Smooth muscle cell of the brain vasculature (primary cell): ENCODE data around the gene TFF2.

Experiments used
- DNase-seq: peaks from one replicate; pipeline ENCODE4 v3.0.0-alpha.2; 2012; ENCODE audit warnings: low read depth, low spot score

The TFF2 gene

GRCh38 chr21:42346866-42347600 is 3.8 kb downstream of the TFF2 start:
- DNase-seq: no peak

- DNase-seq: no peak
These were observed 4.4 kb downstream of the TFF2 start for GRCh38 chr21:42346441-42346840.

- no peak for DNase-seq
These were observed 6.2 kb downstream of the TFF2 start for GRCh38 chr21:42344631-42345030.

- DNase-seq: no peak
These were observed 6.8 kb downstream of the TFF2 start for GRCh38 chr21:42343963-42344510.

- DNase-seq: no peak
These were observed 7.2 kb downstream of the TFF2 start for GRCh38 chr21:42343556-42343955.

GRCh38 chr21:42343101-42343500 is 7.7 kb downstream of the TFF2 start:
- DNase-seq: no peak

GRCh38 chr21:42341776-42342542 is 8.8 kb downstream of the TFF2 start:
- no peak for DNase-seq

GRCh38 chr21:42340187-42341050 is 10.4 kb downstream of the TFF2 start:
- DNase-seq: no peak

GRCh38 chr21:42338729-42339715 is 11.8 kb downstream of the TFF2 start:
- DNase-seq: no peak

- no peak for DNase-seq
These were observed 12.7 kb downstream of the TFF2 start for GRCh38 chr21:42337830-42338728.

GRCh38 chr21:42337276-42337675 is 13.5 kb downstream of the TFF2 start:
- no peak for DNase-seq

- no peak for DNase-seq
These were observed 14.7 kb downstream of the TFF2 start for GRCh38 chr21:42336054-42336453.

GRCh38 chr21:42332557-42333317 is 18.1 kb downstream of the TFF2 start:
- DNase-seq: no peak

- no peak for DNase-seq
These were observed 19.1 kb downstream of the TFF2 start for GRCh38 chr21:42331660-42332059.

GRCh38 chr21:42330380-42331371 is 20.1 kb downstream of the TFF2 start:
- no peak for DNase-seq

GRCh38 chr21:42324896-42325295 is 25.9 kb downstream of the TFF2 start:
- DNase-seq: no peak

- no peak for DNase-seq
These were observed 28.9 kb downstream of the TFF2 start for GRCh38 chr21:42321845-42322244.

GRCh38 chr21:42321231-42321630 is 29.6 kb downstream of the TFF2 start:
- DNase-seq: no peak
